ENCODE data around the gene SBK2. TPM values are rescaled to one million over a fixed set of nuclear protein-coding genes. Genes with fewer than 3 reads are reported as not detected.

Gene SBK2
- total RNA-seq, 4 donors from 2014 or later, result not detected

DNA sequence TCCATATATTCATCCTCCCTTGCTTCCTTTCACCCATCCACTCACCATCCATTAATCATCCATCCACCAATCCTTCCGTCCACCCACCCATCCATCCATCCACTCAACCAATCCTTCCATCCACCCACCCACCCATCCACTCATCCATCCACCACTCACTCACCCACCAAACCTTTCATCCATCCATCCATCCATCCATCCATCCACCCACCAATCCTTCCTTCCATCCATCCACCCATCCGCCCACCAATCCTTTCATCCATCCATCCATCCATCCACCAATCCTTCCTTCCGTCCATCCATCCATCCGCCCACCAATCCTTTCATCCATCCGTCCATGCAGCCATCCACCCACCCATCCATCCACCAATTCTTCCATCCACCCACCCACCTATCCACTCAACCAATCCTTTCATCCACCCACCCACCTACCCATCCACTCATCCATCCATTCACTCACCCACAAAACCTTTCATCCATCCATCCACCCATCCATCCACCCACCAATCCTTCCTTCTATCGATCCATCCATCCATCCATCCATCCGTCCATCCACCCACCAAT, 5.4 kb upstream of the SBK2 start:
- H3K9me3 ChIP-seq, result no peaks in the 10 kb centered on the region
- DNase-seq, result no peak
- no peak overlapping the region for H3K27ac ChIP-seq
- H3K4me3 ChIP-seq, result no peak overlapping the region
- TF ChIP-seq, protein P1, sequence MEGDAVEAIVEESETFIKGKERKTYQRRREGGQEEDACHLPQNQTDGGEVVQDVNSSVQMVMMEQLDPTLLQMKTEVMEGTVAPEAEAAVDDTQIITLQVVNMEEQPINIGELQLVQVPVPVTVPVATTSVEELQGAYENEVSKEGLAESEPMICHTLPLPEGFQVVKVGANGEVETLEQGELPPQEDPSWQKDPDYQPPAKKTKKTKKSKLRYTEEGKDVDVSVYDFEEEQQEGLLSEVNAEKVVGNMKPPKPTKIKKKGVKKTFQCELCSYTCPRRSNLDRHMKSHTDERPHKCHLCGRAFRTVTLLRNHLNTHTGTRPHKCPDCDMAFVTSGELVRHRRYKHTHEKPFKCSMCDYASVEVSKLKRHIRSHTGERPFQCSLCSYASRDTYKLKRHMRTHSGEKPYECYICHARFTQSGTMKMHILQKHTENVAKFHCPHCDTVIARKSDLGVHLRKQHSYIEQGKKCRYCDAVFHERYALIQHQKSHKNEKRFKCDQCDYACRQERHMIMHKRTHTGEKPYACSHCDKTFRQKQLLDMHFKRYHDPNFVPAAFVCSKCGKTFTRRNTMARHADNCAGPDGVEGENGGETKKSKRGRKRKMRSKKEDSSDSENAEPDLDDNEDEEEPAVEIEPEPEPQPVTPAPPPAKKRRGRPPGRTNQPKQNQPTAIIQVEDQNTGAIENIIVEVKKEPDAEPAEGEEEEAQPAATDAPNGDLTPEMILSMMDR (IDR thresholded peaks at IDR 0.05), result no peak
- TF ChIP-seq POLR2A (IDR thresholded peaks at IDR 0.05), result no peak
- no peaks in the 10 kb centered on the region for H3K4me1 ChIP-seq
- H3K36me3 ChIP-seq, result no peaks in the 10 kb centered on the region
- H3K27me3 ChIP-seq, result no peaks in the 10 kb centered on the region

- no peaks in the 10 kb centered on the region for H3K27me3 ChIP-seq
- TF ChIP-seq POLR2A (IDR thresholded peaks at IDR 0.05), result no peak
- TF ChIP-seq, protein P1 (IDR thresholded peaks at IDR 0.05), result no peak
- H3K4me1 ChIP-seq, result no peaks in the 10 kb centered on the region
- DNase-seq, result no peak
- no peak overlapping the region for H3K27ac ChIP-seq
- no peaks in the 10 kb centered on the region for H3K9me3 ChIP-seq
- H3K36me3 ChIP-seq, result no peaks in the 10 kb centered on the region
- H3K4me3 ChIP-seq, result no peak overlapping the region
Observed at GRCh38 chr19:55541091-55541490, 4.2 kb upstream of the SBK2 start.

GRCh38 chr19:55540619-55541018, 3.7 kb upstream of the SBK2 start:
- TF ChIP-seq, protein P1 (IDR thresholded peaks at IDR 0.05), result no peak
- no peak for TF ChIP-seq POLR2A (IDR thresholded peaks at IDR 0.05)
- no peaks in the 10 kb centered on the region for H3K36me3 ChIP-seq
- no peaks in the 10 kb centered on the region for H3K27me3 ChIP-seq
- no peaks in the 10 kb centered on the region for H3K9me3 ChIP-seq
- H3K27ac ChIP-seq, result no peak overlapping the region
- H3K4me1 ChIP-seq, result no peaks in the 10 kb centered on the region
- no peak overlapping the region for H3K4me3 ChIP-seq
- DNase-seq, result no peak

DNA sequence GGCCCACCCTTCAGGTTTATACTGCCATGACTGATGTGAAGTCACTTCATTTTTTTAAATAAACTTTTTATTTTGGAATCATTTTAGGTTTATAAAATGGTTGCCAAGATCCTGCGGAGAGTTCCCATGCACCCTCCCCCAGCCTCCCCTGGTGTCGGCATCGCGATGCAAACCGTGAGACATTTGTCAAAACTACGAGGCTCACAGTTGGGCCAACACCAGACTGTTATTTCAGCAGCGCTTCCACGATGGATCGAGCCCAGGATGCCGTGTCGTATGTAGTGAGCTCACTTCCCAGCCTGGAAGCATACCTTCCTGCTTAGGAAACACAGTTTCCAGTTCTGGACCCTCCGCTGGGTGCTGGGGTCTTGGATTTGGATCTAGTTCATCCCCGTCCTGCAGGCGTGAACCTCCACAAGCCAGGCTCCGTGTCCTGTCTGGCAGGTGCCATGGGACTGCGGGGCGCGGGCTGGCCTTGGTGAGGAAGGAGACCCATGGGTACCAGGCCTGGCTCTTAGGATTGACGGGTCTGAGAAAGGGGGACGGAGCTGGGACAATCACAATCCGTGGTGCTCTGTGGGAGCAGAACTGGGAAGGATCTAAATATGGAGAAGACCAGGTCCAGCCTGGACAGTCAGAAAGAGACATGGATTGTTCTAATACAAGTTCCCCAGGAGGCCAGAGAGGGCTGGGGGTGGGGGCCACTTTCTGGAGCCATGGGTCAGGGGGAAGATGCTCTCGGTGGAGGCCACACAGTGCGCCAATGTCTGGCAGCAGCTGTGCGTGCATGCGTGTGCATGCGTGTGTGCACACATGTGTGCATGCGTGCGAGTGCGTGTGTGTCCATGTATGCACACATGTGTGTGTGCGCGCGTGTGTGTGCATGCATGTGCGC, 2.4 kb upstream of the SBK2 start:
- TF ChIP-seq POLR2A (IDR thresholded peaks at IDR 0.05), result no peak
- TF ChIP-seq, protein P1 (IDR thresholded peaks at IDR 0.05), result no peak
- Histone ChIP-seq H3K36me3 (no peaks in the 10 kb centered on the region), H3K9me3 (no peaks in the 10 kb centered on the region), H3K4me1 (no peaks in the 10 kb centered on the region), H3K4me3 (no peak overlapping the region), H3K27me3 (no peaks in the 10 kb centered on the region), H3K27ac (no peak overlapping the region)
- DNase-seq, result no peak

- no peak overlapping the region for H3K4me3 ChIP-seq
- H3K4me1 ChIP-seq, result no peaks in the 10 kb centered on the region
- TF ChIP-seq POLR2A (IDR thresholded peaks at IDR 0.05), result no peak
- TF ChIP-seq, protein P1 (IDR thresholded peaks at IDR 0.05), result no peak
- DNase-seq, result no peak
- no peak overlapping the region for H3K27ac ChIP-seq
- H3K36me3 ChIP-seq, result no peaks in the 10 kb centered on the region
- no peaks in the 10 kb centered on the region for H3K27me3 ChIP-seq
- H3K9me3 ChIP-seq, result no peaks in the 10 kb centered on the region
Observed at GRCh38 chr19:55538132-55538531, 1.2 kb upstream of the SBK2 start.

All from Peyer's patch (tissue), 4 donors.